ENCODE data around the gene KMT2A. TPM values are rescaled to one million over a fixed set of nuclear protein-coding genes. Genes with fewer than 3 reads are reported as not detected.
"Not testable (repeated sequence)": the region's sequence is repeated elsewhere in the genome, so short reads cannot be mapped to it uniquely, and the experiment has no call there.

KMT2A gene
- total and polyA plus RNA-seq, 2 donors (not counting 3 experiments of a cell fraction or from before 2014, with no cell fraction given), result 23.5 to 63.9 TPM

DNA sequence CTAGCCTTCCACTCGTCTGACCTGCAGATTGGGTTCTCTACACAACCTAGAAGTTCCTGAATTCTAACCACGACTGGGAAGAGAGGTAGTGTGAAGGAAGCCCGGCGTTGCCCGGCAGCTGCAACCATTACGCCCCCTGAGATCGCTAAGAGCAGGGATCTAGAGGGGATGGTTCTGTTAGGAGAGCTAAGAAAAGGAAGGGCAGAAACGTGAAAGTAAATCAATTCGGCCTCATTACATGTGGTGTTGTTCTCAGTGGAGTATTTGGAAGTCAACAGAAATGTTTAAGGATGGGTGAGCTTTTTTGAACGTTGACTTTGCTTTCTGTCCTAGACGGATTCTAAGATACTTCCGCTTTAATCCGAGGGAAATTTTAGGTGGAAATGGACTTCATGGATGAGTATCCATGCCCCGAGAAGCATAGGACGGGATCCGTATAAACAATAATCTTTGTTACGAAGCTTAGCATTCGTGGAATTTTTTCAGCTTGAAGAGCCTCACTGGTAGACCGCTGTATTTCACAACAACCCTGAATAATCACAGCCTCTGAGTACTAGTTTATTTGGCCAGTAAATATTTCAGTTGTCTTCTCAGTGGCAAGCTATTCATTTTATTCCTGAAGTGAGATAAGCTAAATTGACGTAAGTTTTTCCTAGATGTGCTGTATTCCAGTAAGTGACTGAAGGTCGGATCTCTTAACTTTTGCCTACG lies 34.3 kb upstream of the KMT2A start:
- BruUV-seq (replicated peaks), result TSS peak; percentile 38
- H3K27me3 ChIP-seq (ENCODE audit: control insufficient read depth in 2 of 2, insufficient read depth in 2 of 2, low read length in 2 of 2), result no peaks in the 10 kb centered on the region
- FAIRE-seq, result peak; percentile 49
- no peaks in the 10 kb centered on the region for H3K9me3 ChIP-seq (replicated peaks; ENCODE audit: control insufficient read depth, insufficient read depth, low read length)
- DNase-seq (ENCODE audit: low read depth, low spot score), result no peak
- H3K4me2 ChIP-seq (ENCODE audit: insufficient read depth, low read length), result peak overlapping the region; percentile 89
- H3K4me3 ChIP-seq (replicated peaks in 1 of 3; ENCODE audit: insufficient read depth in 1 of 3, low read depth in 1 of 3, low read length in 3 of 3), result peak overlapping the region; percentile 71 to 99 (median 94)
- POLR2A ChIA-PET, result interaction anchor here (0.6 to 1.2 kb wide), 2 partner anchors 14 to 33 kb away, joined by 3 read pairs; no protein-coding TSS in a partner anchor
- peak overlapping the region; percentile 63 for H3K27ac ChIP-seq (ENCODE audit: insufficient read depth, low read depth, low read length)
- H3K9ac ChIP-seq (replicated peaks; ENCODE audit: extremely low read depth, insufficient read depth, low read length), result peak overlapping the region; percentile 71
- H3K79me2 ChIP-seq (ENCODE audit: control insufficient read depth, insufficient read depth, low read length), result peaks cover 54% of the 10 kb centered on the region
- H3K36me3 ChIP-seq (ENCODE audit: control insufficient read depth in 2 of 2, extremely low read depth in 1 of 2, insufficient read depth in 2 of 2, low read length in 2 of 2), result peaks cover 0 to 3% of the 10 kb centered on the region in 2 experiments
- CTCF ChIA-PET, result interaction anchor here (0.9 to 2.0 kb wide), 6 partner anchors 13 to 203 kb away, joined by 3 to 14 read pairs (median 6); partner anchors contain the start of gene KMT2A
- intact Hi-C loops (cut with micrococcal nuclease), result loop anchor here (1.0 to 2.0 kb wide), 3 partner anchors 33 to 171 kb away; partner anchors contain the start of gene ARCN1
- peak overlapping the region; percentile 43 for H2AFZ ChIP-seq (ENCODE audit: low read depth, low read length)
- dilution Hi-C loops (cut with MboI; ENCODE audit: extremely low pct_ligation_motif_present, low sequenced_read_pairs), result no loop called here
- no peaks in the 10 kb centered on the region for H3K9me1 ChIP-seq (replicated peaks; ENCODE audit: control insufficient read depth, extremely low read depth, insufficient read depth, low read length)
- peaks cover 10% of the 10 kb centered on the region for H3K4me1 ChIP-seq (ENCODE audit: control insufficient read depth, extremely low read depth, insufficient read depth, low read length)
- TF ChIP-seq EZH2 (IDR thresholded peaks at IDR 0.05; ENCODE audit: borderline replicate concordance, low read depth, low read length, severe bottlenecking), result no peak
- TF ChIP-seq POLR2A (IDR thresholded peaks at IDR 0.05; ENCODE audit: low read depth, low read length), result no peak
- no peak for TF ChIP-seq FOS (IDR thresholded peaks at IDR 0.05; ENCODE audit: borderline replicate concordance, insufficient read depth, low read length)
- TF ChIP-seq, protein P1, sequence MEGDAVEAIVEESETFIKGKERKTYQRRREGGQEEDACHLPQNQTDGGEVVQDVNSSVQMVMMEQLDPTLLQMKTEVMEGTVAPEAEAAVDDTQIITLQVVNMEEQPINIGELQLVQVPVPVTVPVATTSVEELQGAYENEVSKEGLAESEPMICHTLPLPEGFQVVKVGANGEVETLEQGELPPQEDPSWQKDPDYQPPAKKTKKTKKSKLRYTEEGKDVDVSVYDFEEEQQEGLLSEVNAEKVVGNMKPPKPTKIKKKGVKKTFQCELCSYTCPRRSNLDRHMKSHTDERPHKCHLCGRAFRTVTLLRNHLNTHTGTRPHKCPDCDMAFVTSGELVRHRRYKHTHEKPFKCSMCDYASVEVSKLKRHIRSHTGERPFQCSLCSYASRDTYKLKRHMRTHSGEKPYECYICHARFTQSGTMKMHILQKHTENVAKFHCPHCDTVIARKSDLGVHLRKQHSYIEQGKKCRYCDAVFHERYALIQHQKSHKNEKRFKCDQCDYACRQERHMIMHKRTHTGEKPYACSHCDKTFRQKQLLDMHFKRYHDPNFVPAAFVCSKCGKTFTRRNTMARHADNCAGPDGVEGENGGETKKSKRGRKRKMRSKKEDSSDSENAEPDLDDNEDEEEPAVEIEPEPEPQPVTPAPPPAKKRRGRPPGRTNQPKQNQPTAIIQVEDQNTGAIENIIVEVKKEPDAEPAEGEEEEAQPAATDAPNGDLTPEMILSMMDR (IDR thresholded peaks at IDR 0.05; ENCODE audit: extremely low read depth in 1 of 2, insufficient read depth in 1 of 2, low read depth in 1 of 2, low read length in 2 of 2), result no peak
- no peak for TF ChIP-seq MYC (IDR thresholded peaks at IDR 0.05; ENCODE audit: low read depth, low read length)
- no peak for TF ChIP-seq POLR2AphosphoS5 (IDR thresholded peaks at IDR 0.05; ENCODE audit: insufficient read depth, low read depth, low read length)
- no peaks in the 10 kb centered on the region for H4K20me1 ChIP-seq (replicated peaks; ENCODE audit: control insufficient read depth, extremely low read depth, insufficient read depth, low read length)

DNA sequence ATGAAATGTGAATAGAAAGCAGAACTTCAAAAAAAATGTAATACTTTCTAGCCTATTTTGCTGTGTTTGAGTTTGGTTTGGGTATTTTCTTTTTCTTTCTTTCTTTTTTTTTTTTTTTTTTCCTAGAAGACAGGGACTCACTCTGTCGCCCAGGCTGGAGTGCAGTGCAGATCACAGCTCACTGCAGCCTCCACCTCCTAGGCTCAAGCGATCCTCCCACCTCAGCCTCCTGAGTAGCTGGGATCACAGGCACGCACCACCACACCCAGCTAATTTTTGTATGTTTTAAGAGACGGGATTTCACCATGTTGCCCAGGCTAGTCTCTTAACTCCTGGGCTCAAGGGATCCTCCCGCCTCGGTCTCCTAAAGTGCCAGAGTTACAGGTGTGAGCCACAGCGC lies 33.7 kb upstream of the KMT2A start:
- POLR2A ChIA-PET, result interaction anchor here (1.2 kb wide), 1 partner anchor 13 kb away, joined by 3 read pairs; no protein-coding TSS in a partner anchor
- intact Hi-C loops (cut with micrococcal nuclease); BruUV-seq (replicated peaks): not testable (repeated sequence)

More for the DNA sequence above, 33.7 kb upstream of the KMT2A start:
- Histone ChIP-seq H3K4me2 (ENCODE audit: insufficient read depth, low read length) (peak overlapping the region; percentile 89), H3K79me2 (ENCODE audit: control insufficient read depth, insufficient read depth, low read length) (peaks cover 57% of the 10 kb centered on the region), H3K9ac (replicated peaks; ENCODE audit: extremely low read depth, insufficient read depth, low read length) (peak overlapping the region; percentile 71), H3K4me3 (replicated peaks in 1 of 3; ENCODE audit: insufficient read depth in 1 of 3, low read depth in 1 of 3, low read length in 3 of 3) (peak overlapping the region; percentile 71 to 99 (median 94)), H3K4me1 (ENCODE audit: control insufficient read depth, extremely low read depth, insufficient read depth, low read length) (peaks cover 10% of the 10 kb centered on the region)
- FAIRE-seq; H3K9me3 ChIP-seq (replicated peaks; ENCODE audit: control insufficient read depth, insufficient read depth, low read length); H3K27ac ChIP-seq (ENCODE audit: insufficient read depth, low read depth, low read length); H3K27me3 ChIP-seq (ENCODE audit: control insufficient read depth in 2 of 2, insufficient read depth in 2 of 2, low read length in 2 of 2); H2AFZ ChIP-seq (ENCODE audit: low read depth, low read length); H3K9me1 ChIP-seq (replicated peaks; ENCODE audit: control insufficient read depth, extremely low read depth, insufficient read depth, low read length); DNase-seq (ENCODE audit: low read depth, low spot score); dilution Hi-C loops (cut with MboI; ENCODE audit: extremely low pct_ligation_motif_present, low sequenced_read_pairs); H3K36me3 ChIP-seq (ENCODE audit: control insufficient read depth in 2 of 2, extremely low read depth in 1 of 2, insufficient read depth in 2 of 2, low read length in 2 of 2); H4K20me1 ChIP-seq (replicated peaks; ENCODE audit: control insufficient read depth, extremely low read depth, insufficient read depth, low read length): not testable (repeated sequence)
- CTCF ChIA-PET, result interaction anchor here (1.2 to 2.0 kb wide), 5 partner anchors 13 to 204 kb away, joined by 3 to 14 read pairs (median 9); partner anchors contain the start of gene KMT2A
